EH (cell line): Measurements from ENCODE around the gene CDC26.
A peak's percentile ranks its signal among the peaks of the same experiment; 100 is the strongest.
"Not testable (repeated sequence)": the region's sequence is repeated elsewhere in the genome, so short reads cannot be mapped to it uniquely, and the experiment has no call there.

Source experiments
- DNase-seq: peaks from one replicate; pipeline ENCODE4 v3.0.0-alpha.2; 2015; ENCODE audit warnings: low read depth

The CDC26 gene

DNA sequence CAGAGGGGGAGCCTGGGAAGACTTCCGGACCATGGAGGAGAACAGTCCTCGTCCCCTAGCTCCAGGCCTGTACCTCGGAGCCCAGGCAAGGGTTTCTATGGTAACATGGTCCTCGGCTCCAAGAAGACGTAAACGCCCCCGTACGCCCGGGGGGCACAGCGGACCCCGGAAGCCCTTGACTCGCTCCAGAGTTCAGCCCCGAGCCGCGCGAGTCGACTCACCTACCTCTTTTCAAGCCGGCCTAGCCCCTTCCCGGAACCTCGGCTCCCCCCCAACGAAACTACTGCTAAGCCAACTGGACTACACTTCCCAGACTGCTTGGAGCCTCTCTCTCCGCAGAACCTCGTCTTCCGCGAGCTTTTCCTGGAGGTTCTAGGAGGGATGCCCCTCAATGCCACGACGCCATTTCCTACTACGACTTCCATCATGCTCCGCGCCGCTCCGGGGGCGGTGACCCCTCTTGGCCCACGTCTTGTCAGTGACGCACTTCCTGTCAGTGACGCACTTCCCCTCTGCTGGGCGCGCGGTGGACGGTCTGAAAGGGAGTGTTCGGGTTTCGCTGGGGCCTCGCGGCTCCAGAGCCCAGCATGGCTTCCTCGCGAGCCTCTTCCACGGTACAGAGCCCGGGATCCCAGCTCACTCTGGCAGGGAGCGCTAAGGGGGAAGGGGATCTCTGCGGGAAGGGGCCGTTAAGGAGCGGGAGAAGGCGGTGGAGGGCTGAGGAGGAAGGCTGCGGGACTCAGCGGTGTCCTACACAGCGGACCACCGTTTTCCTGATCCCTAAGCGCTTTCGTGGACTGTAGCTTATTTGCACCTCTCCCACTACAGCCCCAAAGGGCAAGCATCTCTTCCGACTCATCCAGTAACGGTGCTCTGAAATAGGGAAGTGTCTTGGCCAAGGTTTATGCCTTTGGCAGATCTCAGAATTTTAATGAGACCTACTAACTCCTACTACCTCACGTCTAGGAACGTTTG is at the start of gene CDC26, which contains the start of gene PRPF4:
Gene CDC26 (minus strand): TSS at position 416 of the 975 bp plus-strand sequence. CDS start 3,065 bp downstream, outside the sequence.
Gene PRPF4 (plus strand): TSS at position 502 of the 975 bp plus-strand sequence. CDS start 86 bp downstream, at position 588.
- DNase-seq = peak; percentile 99

DNA sequence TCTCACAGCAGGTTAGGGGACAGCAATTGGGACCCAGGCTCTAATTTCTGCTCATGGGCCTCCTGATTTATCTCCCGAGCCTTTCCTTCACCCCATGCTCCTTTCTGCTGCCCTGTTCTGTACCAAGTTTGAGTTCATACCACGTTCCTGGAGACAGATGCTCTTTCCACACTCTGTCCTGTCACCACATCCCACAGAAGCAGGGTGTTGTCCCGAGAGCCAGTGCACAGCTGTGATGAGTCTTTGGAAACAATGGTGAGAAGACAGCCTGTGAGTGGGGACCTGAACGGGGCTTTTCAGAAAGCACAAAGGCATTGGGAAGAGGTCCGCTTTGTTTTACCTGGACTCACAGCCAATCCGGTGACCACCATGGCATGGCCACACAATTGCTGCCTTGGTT is 47.3 kb upstream of the CDC26 start:
- DNase-seq = no peak

DNA sequence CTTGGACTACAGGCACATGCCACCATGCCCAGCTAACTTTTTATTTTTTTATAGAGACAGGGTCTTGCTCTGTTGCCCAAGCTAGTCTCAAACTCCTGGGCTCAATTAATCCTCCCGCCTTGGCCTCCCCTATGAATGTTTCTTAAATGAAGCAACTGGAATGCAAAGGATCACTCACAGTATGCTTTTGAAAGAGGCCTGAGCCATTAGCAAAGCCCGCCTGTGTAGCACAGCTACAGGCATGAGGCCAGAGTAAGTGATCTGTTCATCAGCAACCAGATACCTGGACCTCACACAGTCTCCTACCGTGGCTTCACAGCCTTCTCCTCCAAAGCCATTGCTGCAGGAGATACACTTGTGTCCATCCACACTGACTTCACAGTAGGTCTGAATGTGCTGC is 44.7 kb upstream of the CDC26 start:
- no peak for DNase-seq

DNA sequence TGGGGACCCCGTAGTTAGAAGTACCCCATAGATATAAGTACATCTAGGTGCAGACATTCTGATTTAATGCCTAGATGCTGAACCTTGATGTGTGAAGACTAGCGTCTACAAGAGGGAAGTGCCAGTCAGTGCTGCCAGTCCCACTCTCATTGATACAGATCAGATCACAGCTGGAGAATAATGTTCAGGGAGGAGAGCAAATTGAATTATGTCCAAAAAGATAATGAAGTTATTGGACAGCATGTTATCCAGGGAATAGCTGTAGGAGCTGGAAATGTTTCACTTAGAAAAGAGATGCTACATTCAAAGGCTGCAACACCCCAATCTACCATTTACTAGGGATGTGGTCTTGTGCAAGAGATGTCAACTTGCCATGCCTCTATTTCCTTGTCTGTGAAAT is 43.7 kb upstream of the CDC26 start:
- no peak for DNase-seq

DNA sequence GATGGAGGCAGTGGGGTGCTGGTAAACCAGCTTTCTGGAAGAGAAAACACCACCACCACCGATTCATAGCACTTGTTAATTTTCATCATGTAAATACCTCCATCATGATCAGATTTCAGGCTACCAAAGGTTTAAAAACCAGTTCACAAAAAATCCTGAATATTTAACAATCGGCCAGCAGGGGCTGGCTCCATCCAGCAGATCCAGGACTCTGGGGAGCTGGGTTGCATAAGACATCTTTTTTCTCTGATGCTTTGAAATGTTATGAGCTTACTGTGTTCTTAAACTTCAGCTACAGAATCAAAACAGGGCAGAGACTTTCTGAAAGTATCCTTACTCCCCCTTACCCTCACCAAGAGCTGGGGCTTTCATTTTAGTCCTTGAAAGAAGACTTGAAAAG is 42.4 kb upstream of the CDC26 start:
- DNase-seq = no peak

DNA sequence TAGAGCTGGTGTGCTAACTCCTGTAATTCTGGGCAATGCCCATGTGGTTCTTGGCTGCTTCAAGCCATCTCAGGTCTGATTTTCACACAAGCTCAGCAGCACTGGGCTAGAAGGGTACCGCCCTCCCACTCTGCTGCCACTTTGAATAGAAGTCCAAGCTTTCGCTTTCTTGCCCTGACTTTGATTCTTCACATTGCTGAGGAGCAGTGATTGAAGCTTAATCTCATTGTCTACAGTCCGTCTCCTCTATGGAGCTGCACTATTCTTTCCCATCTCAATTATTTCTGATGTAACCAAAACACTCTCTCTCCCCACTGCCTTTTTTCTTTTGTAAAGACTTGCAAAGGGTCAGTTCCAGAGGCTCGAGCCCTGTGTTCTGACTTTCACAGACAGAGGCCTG is 40.7 kb upstream of the CDC26 start:
- no peak for DNase-seq

DNA sequence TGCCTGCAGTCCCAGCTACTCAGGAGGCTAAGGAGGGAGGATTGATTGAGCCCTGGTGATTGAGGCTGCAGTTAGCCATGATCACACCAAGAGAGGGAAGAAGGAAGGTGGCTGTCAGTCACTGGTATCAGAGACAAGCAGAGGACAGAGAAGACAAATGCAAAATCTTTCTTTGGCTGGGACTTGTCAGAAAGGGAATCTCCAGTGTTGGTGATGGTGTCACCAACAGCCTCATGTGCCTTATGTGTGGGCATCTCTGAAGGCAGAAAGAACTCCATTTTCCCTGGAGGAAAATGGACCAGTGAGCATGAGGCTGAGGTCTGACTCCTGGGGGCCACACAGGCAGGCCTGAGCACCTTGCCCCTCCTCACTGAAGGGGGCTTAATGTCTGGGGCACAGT is 39.9 kb upstream of the CDC26 start:
- DNase-seq = no peak

DNA sequence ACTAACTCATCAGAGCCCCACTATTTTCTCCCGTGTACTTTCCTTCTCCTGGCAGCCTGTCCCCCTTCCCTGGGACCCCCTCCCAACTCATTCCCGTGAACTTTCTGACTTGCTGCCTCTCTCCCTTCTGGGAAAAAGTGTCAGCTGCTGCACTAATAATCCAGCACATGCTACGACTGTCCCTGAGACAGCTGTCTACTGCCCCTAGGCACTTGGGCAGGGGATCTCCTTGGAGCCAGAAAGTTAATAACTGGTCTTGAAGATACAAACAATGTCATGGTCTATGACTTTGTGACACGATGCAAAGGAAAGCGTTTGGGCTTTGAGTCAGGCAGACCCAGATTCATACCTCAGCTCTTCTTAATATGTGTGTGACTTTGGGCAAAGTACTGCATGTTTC is 37.9 kb upstream of the CDC26 start:
- no peak for DNase-seq

DNA sequence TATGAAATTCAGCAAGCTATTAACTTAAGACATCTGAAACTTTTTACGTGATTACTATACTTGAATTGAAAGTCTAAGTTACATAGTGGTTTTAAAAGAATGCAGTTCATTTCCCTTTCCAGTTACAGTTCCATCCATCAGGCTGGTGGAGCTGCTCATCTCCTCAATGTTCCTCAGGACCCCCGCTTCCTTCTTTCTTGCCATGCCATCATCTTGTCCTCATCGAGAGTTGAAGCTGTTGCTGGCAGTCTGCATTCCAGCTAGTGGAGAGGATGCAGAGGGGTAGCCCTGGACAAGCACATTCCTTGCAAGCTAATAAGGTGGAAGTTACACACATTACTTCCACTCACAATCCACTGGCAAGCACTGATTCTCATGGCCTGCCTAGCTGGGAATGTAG is 36.6 kb upstream of the CDC26 start:
- peak; percentile 30 for DNase-seq

DNA sequence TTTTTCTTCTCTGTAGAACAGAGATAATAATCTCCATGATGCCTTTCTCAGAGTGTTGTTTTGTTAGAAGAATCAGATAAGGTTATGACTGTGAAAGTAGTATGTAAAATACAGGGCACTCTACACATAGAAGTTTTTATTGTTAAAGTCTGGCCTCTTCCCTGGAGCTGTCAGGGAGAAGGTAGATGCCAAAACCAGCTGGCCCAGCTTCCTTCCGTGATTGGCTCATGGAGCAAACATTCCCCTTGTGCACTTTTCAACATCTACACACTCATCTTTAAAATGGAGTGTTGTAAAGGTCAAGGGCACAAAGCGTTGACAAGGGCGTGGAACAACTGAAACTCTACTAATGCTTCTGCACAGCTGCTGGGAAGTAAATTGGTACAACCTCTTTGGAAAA is 35.2 kb upstream of the CDC26 start:
- peak; percentile 9 for DNase-seq

DNA sequence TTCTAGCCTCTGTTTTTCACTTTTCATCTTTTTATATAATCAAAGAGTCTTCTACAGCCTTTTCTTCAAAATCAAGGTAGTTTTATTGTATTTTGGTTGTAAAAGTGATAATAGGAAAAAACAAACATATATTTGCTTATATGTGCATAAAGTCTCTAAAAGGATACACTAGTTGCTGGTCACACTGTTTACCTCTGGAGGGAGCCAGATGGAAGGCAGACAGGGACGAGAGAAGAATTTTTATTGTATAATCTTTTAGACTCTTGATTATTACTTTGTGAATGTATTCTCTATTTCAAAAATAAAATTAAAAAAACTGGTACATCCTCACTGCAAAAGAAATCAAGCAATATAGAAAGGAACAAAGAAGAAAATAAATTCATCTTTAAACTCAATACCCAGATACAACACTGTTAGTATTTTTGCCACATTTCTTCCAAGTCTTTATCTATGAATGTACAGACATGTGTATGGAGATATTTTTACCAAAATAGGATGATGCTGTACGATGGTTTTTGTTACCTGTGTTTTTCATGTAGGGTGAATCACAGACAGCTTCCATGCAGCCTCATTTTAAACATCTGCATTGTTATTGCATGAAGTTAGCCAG is 33.9 kb upstream of the CDC26 start:
- DNase-seq = peak; percentile 61

DNA sequence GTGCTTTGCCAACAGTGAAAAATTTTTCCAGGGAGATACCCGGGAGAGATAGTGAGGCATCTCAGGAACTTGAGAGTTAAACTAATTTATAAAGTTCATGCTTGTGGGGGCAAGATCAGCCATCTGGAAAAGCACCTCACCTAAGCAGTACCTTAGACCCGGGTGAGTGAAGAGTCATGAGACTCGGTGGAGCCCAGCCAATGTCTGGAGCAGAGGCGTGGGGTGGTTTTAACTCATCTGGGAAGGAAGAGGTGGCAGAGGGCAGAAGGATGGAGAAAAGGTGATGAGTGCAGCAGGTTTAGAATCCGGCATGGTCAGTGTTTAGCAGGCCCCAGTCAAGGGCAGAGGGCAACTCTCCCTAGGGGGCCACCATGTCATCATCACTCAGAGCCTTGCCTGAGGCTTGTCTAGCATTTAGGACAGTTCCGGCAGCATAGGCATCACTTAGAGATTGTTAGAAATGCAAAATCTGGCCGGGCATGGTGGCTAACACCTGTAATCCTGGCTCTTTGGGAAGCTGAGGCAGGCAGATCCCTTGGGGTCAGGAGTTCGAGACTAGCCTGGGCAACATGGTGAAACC is 32.1 kb upstream of the CDC26 start:
- no peak for DNase-seq

DNA sequence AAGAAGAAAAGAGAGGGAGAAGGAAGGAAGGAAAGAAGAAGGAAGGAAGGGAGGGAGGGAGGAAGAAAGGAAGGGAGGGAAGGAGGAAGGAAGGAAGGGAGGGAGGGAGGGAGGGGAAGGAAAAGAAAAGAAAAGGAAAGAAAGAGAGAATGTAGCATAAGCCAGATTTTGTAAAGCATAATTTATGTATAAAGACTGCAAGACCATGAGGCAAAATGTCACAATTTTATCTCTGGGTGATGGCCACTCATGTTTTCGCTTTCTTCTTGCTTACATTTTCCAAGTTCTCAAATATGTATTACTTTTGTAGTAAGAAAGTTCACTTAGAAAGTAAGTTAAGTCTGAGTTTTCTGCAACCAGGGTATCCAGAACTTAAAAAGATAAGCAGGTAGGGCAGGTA is 31.2 kb upstream of the CDC26 start:
- DNase-seq = no peak

DNA sequence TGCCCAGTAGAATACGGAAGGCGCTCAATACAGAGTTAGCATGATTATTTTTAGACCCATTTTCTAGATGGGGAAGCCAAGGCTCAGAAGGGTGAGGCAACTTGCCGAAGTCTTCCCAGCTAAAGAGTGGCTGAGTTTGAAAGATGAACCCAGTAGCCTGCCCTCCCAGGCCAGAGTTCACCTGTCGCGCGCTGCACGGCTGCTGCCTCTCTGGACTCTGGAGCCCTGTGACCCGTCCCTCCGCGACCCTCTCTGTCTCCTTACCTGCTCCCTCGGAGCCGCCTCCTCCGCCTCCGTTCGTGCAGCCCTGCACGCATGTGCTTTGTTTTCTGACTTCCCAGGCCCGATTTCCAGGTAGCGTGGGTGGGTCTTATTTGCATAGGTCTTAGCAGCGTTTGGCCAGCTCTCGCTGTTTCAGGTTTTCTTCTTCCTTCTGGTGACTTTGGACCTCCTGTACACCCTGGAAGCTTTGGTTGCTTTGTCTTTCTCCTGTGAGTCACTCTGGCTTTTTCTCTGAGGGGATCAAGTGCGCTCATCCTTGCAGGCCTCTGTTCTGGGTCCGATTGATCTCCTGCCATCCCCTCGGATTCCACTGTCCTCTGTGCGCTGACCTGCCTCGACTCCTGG is 27.5 kb upstream of the CDC26 start, which contains the start of gene RNF183:
Gene RNF183 (minus strand): TSS at position 585 of the 627 bp plus-strand sequence. CDS start 5,192 bp downstream, outside the sequence.
- DNase-seq = no peak

DNA sequence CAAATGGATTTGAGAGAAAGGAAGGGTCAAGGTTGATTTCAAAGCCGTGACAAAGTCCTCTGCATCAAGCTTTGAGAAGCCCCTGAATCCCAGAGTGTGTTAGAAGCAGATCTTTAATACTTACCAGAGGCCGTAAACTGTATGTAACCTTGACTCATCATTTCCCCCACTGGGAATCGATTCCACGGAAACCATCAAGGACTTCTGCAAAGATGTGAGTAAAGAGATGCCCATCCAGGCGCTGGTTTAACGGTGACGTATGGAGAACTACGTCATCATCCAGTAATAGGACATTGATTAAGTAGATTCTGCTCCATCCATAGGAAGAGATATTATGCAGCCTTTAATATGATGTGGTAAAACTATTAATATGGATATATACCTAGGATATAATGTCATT is 26.2 kb upstream of the CDC26 start:
- DNase-seq = no peak

DNA sequence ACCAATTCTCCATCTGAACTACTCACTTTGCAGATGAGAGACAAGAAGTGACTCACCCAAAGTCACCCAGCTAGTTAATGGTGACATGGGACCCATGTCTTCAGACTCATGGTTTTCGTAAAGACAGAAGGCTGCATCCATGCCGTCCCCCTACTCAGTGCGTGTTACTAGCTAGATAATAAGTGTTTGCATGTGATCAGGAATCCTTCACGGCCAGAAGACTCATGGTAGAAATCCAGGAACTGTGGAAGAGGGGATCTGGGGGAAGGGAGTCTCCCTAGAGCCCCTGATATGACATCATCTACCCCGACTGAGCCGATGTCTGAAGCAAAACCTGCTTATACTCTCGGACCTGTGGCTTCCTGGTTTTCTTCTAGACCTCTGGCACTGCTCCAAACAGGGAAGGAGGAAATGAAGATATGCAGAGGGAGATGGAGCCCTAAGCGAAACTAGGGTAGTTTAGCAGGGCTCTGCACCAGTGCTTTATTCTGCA is 24.5 kb upstream of the CDC26 start:
- peak; percentile 21 for DNase-seq

DNA sequence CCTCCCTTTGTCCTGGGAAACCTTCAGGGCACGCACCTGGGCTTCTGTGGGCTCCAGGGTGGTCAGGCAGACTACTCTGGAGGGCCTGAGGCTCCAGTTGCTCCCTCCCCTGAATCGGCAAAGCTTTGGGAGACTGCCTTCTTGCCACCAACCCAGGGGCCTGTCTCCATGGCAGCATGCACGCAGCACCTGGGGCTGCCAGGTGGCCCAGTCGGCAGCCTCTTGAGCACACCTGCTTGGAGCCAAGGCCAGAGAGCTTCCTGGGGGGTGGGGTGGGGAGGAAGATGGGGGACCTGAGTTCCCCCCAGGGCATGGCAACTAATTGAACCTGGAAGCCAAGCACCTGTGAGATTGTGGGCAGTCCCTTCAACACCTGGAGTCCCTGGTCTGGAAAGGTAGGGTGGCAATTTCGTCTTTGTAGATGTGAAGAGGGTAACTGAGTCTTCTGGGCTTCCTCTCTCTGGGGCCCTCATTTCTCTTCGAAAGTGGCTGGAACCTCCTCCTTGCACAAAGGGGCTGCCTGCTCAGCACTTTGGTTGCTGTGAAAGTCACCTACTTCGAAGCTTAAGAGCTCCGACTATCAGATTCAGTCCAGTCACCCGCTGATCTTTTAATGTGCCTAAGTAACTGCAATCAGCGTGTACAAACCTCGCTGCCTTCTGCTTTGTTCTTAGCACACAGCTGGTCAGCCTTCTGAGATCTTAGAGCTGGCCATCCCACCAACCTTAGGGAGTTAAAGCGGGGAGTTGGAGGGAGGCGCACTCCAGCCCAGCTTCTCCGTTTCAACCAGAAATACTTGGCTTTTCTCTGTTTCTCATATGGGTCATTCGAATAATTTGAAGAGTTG is 23.8 kb upstream of the CDC26 start:
- DNase-seq = no peak

DNA sequence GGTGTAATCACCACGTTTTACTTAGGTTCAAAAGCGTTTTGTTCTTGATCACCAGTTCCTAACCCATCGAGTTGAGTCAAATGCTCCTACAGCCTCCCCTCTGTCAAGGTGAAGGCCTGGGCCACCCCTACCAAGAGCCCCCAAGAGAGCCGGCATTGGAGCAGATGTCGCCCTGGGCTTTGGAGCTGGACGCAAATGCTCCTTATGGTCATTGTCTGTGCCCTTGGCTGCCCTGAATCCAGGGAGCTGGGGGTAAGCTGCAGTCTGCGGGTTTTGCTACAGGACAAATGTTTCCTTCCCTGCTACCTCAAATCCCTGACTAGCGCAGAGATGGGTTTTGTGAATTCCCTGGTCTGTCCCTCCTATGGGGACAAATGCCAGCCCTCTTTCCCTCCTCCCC is 22.9 kb upstream of the CDC26 start:
- DNase-seq = no peak

DNA sequence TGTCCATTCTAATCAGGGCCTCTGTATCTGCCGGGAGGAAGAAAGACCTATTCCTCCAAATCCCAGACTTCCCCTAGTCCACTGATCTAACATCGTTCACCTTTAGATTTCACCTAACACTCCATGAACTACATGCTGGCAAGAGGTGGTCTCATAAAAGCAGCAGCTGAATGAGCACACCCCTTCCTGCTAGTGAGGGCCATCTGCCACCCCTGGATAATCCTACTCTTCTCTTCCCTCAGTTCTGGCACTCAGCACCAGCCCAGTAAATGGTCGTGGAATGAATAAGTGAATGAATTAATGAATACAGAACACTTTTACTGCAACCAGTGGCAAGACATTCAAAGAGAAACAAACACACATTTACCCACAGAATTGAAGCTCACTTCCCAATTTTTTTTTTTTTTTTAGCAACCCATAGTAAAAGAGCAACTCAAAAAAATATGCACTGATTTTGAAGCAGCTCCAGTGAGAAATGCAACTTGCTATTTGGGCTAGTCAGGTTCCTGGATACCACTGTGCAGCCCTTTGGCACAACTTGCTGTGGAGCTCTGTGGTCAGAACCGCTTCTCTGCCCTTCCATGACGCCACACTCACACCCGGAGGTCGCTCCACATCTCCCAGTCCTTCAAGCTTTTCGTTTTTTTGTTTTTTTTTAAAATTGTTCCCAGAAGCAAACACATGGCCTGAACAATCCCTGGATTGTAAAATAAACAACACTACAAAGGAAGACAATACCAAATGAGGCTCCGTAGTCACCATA is 21.6 kb upstream of the CDC26 start:
- peak; percentile 24 for DNase-seq

DNA sequence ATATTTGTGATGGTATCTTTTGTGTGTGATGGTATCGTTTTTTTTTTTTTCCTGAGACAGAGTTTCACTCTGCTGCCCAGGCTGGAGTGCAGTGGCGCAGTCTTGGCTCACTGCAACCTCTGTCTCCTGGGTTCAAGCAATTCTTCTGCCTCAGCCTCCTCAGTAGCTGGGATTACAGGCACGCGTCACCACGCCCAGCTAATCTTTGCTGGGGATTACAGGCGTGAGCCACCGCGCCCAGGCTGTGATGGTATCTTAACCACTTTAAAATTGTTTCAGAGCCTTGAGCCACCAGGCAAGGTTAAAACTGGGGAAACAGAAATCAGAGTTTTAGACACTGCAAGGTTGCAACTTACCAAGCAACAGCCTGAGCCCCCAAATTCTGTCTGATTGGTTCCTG is 20.9 kb upstream of the CDC26 start:
- DNase-seq = not testable (repeated sequence)
